BLaER1 (cell line): ENCODE measurements around the gene MYBPC2.

ENCODE experiments used
- H3K27ac ChIP-seq: shearing (Covaris generic); formaldehyde crosslinking; 2 replicates; pipeline ENCODE4 v1.8.1; 2022
- H3K27me3 ChIP-seq: shearing (Covaris generic); formaldehyde crosslinking; 2 replicates; pipeline ENCODE4 v1.8.1; 2022
- H3K36me3 ChIP-seq: shearing (Covaris generic); formaldehyde crosslinking; 2 replicates; pipeline ENCODE4 v1.8.1; 2022
- H3K4me1 ChIP-seq: shearing (Covaris generic); formaldehyde crosslinking; 2 replicates; pipeline ENCODE4 v1.8.1; 2022
- H3K4me2 ChIP-seq: shearing (Covaris generic); formaldehyde crosslinking; 2 replicates; pipeline ENCODE4 v1.8.1; 2022
- H3K4me3 ChIP-seq: shearing (Covaris generic); formaldehyde crosslinking; 2 replicates; pipeline ENCODE4 v1.8.1; 2022
- H3K9ac ChIP-seq: shearing (Covaris generic); formaldehyde crosslinking; 2 replicates; pipeline ENCODE4 v1.8.1; 2022
- H3K9me3 ChIP-seq: shearing (Covaris generic); formaldehyde crosslinking; 2 replicates; pipeline ENCODE4 v1.8.1; 2022
- H4K20me1 ChIP-seq: shearing (Covaris generic); formaldehyde crosslinking; 2 replicates; pipeline ENCODE4 v1.8.1; 2022
- Cebpa-rat ChIP-seq: shearing (Covaris generic); IDR thresholded peaks from 2 replicates; pipeline ENCODE4 v1.8.1; 2022

The MYBPC2 gene

DNA sequence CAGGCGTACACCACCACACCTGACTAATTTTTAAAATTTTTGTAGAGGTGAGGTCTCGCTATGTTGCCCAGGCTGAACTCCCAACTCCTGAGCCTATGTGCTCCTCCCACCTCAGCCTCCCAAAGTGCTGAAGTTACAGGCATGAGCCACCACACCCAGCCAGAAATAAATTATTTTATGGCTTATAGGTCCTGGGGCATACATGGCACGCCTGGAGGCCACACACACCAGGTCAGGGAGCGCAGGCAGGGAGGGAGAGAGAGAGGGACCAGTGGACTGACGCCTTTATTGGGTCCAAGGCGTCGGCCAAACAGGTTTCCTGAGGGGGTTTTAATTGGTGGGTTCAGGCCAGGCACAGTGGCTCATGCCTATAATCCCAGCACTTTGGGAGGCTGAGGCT lies 7.1 kb upstream of the MYBPC2 start:
- H3K27ac ChIP-seq = no peak overlapping the region
- no peak overlapping the region for H3K9ac ChIP-seq
- H4K20me1 ChIP-seq = no peaks in the 10 kb centered on the region
- H3K4me3 ChIP-seq = no peak overlapping the region
- TF ChIP-seq Cebpa-rat = no peak
- H3K36me3 ChIP-seq = peaks cover 25% of the 10 kb centered on the region
- H3K27me3 ChIP-seq = no peaks in the 10 kb centered on the region
- H3K4me1 ChIP-seq = peaks cover 51% of the 10 kb centered on the region
- H3K4me2 ChIP-seq = no peak overlapping the region
- H3K9me3 ChIP-seq = no peaks in the 10 kb centered on the region

DNA sequence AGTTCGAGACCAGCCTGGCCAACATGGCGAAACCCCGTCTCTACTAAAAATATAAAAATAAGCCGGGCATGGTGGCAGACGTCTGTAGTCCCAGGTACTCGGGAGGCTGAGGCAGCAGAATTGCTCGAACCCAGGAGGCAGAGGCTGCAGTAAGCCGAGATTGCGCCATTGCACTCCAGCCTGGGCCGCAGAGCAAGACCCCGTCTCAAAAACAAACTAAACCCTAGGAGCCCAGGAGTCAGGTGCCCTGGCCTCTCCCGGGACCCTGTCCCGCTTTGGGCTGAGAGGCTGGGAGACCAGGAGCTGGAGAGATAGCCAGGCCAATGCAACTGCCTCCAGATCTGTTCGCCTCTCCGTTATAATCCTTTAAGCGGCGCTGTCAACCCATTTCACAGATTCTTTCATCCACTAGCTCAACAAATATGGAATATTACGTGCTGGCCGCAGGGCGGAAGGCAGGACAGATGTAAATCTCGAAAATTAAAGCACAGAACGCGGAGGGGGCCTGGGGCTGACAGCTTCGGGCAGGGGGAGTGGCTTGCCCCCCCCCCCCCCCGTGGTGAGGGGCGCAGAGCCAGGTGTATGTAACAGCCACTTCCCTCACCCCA lies 5.3 kb upstream of the MYBPC2 start:
- Histone ChIP-seq H3K9ac (peak overlapping the region; percentile 58), H3K36me3 (peaks cover 19% of the 10 kb centered on the region), H4K20me1 (no peaks in the 10 kb centered on the region), H3K27ac (peak overlapping the region; percentile 66), H3K9me3 (no peaks in the 10 kb centered on the region), H3K4me2 (peak overlapping the region; percentile 95), H3K4me3 (peak overlapping the region; percentile 54), H3K27me3 (no peaks in the 10 kb centered on the region), H3K4me1 (peaks cover 50% of the 10 kb centered on the region)
- no peak for TF ChIP-seq Cebpa-rat

DNA sequence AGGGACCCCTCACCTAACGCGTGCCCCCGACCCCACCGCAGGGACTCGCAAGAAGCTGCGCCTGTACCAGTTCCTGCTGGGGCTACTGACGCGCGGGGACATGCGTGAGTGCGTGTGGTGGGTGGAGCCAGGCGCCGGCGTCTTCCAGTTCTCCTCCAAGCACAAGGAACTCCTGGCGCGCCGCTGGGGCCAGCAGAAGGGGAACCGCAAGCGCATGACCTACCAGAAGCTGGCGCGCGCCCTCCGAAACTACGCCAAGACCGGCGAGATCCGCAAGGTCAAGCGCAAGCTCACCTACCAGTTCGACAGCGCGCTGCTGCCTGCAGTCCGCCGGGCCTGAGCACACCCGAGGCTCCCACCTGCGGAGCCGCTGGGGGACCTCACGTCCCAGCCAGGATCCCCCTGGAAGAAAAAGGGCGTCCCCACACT lies 4.7 kb upstream of the MYBPC2 start:
- no peak for TF ChIP-seq Cebpa-rat
- Histone ChIP-seq H3K27me3 (no peaks in the 10 kb centered on the region), H3K4me1 (peaks cover 52% of the 10 kb centered on the region), H3K9me3 (no peaks in the 10 kb centered on the region), H3K27ac (peak overlapping the region; percentile 66), H3K36me3 (peaks cover 13% of the 10 kb centered on the region), H3K4me2 (peak overlapping the region; percentile 95), H4K20me1 (no peaks in the 10 kb centered on the region; the same call in 1 of the 2 replicates), H3K4me3 (peak overlapping the region; percentile 54), H3K9ac (peak overlapping the region; percentile 58)

DNA sequence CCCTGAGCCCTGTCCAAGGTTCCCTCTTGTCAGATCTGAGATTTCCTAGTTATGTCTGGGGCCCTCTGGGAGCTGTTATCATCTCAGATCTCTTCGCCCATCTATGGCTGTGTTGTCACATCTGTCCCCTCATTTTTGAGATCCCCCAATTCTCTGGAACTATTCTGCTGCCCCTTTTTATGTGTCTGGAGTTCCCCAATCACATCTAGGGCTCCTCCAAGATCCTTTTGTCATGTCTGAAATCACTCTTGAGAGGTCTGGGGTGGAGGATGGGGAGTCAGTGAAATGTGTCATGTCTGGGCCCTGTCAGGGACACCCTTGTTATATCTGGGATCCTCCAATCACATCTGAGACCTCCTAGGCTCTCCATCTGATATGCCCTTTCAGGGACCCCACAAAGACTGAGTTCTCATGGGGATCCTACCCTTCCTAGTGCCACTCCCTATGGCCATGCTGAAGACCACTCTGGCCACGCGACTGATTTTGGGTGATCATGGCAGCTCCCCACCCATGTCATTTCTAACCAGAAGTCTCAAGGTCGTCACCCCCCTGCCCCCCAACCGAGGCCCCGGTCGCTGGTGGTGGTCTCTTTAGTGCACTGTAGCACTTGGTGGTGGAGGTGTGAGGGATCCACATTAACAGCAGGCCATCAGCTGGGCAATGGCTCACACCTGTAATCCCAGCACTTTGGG lies 3.8 kb upstream of the MYBPC2 start:
- Histone ChIP-seq H3K4me1 (peaks cover 62% of the 10 kb centered on the region), H3K9ac (peak overlapping the region; percentile 58; the same call in 1 of the 2 replicates)

DNA sequence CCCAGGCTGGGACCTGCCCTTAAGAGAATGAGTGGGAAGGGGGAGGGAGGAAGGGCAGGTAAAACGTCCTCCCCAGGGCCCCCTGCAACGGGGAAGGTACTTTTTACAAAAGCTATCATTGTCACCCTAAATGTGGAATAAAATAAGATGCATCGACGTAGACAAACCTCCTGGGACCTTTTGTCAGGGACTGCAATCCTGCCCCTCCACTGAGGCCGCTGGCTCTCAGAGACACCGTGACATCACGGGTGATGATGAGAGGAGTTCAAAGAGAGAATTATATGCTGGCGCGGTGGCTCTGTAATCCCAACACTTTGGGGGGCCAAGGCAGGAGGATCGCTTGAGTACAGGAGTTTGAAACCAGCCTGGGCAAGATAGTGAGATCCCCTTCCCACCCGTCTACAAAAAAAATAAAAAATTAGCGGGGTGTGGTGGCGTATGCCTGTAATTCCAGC lies 1.8 kb upstream of the MYBPC2 start:
- no peak for TF ChIP-seq Cebpa-rat
- H3K27me3 ChIP-seq = no peaks in the 10 kb centered on the region
- H3K9me3 ChIP-seq = no peaks in the 10 kb centered on the region
- H3K27ac ChIP-seq = peak overlapping the region; percentile 77
- peak overlapping the region; percentile 66 for H3K4me3 ChIP-seq
- H3K36me3 ChIP-seq = no peaks in the 10 kb centered on the region
- H3K4me2 ChIP-seq = peak overlapping the region; percentile 90
- H3K9ac ChIP-seq = peak overlapping the region; percentile 75
- H4K20me1 ChIP-seq = peaks cover 9% of the 10 kb centered on the region; the same call in 1 of the 2 replicates
- H3K4me1 ChIP-seq = peaks cover 82% of the 10 kb centered on the region

More for the DNA sequence above, 3.8 kb upstream of the MYBPC2 start:
- H3K36me3 ChIP-seq = peaks cover 4% of the 10 kb centered on the region
- H3K4me2 ChIP-seq = peak overlapping the region; percentile 95
- peak overlapping the region; percentile 54; the same call in 1 of the 2 replicates for H3K4me3 ChIP-seq
- H3K27me3 ChIP-seq = no peaks in the 10 kb centered on the region
- H3K27ac ChIP-seq = no peak overlapping the region; the same call in 1 of the 2 replicates
- H3K9me3 ChIP-seq = no peaks in the 10 kb centered on the region
- no peak for TF ChIP-seq Cebpa-rat
- peaks cover 4% of the 10 kb centered on the region; the same call in 1 of the 2 replicates for H4K20me1 ChIP-seq

DNA sequence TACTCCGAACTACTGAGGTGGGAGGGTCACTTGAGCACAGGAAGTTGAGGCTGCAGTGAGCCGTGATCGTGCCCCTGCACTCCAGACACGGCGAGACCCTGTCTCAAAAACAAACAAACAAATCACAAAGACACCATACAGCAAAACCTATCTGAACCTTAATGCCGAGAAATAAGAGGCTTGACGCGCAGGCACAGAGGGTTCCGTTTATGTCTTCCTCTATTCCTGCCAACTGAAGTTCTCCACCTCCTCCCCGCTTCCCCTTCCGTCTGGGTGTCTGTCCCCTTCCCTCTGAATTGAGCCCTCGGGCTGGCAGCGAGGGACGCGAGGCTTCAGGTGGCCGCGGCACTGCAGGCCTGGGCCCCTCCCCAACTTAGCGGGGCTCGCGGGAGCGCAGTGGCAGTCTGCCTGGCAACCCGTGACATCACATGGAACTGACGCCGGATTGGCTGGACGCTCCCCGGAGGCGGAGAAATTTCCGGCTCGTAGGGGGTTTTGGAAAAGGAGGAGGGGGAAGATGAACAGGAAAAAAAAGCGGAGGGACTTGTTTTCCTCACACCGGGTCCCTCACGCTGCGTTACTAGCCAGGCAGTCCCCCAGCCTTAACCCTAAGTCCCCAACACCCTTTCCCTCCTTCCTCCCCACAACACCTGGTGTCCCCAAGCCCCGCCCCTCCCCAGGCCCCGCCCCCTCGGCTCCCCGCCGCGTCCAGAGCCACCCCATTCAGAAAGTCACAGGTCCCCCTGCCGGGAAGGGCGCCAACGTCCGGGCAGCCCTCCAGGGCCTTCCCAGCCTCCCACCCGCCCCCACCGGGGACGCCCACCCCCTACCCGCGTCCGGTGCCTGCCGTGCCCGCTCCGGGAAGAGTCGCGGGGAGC lies 1.1 kb upstream of the MYBPC2 start:
- TF ChIP-seq Cebpa-rat = no peak
- peaks cover 9% of the 10 kb centered on the region; the same call in 1 of the 2 replicates for H4K20me1 ChIP-seq
- H3K9me3 ChIP-seq = no peaks in the 10 kb centered on the region
- H3K36me3 ChIP-seq = no peaks in the 10 kb centered on the region
- H3K27ac ChIP-seq = peak overlapping the region; percentile 79
- H3K27me3 ChIP-seq = no peaks in the 10 kb centered on the region
- H3K4me3 ChIP-seq = peak overlapping the region; percentile 66
- peak overlapping the region; percentile 75 for H3K9ac ChIP-seq
- peak overlapping the region; percentile 90 for H3K4me2 ChIP-seq
- H3K4me1 ChIP-seq = peaks cover 88% of the 10 kb centered on the region

DNA sequence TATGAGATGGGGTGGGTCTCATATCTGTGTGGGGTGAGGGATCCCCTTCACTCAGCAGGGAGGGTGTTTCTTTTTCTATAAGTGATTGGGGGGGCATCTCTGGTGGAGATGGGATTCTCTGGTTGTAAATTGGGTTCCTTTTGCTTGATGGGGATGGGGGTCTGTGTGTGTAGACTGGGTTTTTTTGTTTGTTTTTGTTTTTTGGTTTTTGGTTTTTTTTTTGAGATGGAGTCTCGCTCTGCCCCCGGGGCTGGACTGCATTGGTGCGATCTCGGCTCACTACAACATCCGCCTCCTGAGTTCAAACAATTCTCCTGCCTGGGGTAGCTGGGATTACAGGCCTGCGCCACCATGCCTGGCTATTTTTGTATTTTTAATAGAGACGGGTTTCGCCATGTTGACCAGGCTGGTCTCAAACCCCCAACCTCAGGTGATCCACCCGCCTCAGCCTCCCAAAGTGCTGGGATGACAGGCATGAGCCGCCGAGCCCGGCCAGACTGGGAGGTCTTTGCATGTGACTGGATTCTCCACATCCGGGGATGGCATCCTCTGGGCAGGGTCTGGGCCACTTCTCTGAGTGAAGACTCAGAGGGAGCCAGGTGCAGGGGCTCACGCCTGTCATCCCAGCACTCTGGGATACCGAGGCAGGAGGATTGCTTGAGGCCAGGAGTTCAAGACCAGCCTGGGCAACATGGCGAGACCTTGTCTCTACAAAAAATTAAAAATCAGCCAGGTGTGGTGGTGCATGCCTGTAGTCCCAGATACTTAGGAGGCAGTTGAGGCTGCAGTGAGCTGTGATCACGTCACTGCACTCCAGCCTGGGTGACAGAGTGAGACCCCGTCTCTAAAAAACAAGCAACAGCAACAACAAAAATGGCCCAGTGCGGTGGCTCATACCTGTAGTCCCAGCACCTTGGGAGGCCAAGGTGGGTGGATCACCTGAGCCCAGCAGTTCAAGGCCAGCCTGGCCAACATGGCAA lies 799 bp downstream of the MYBPC2 start:
- Histone ChIP-seq H3K4me2 (peak overlapping the region; percentile 90), H3K27ac (peak overlapping the region; percentile 79), H4K20me1 (peaks cover 9% of the 10 kb centered on the region; the same call in 1 of the 2 replicates), H3K27me3 (no peaks in the 10 kb centered on the region), H3K9me3 (no peaks in the 10 kb centered on the region), H3K36me3 (no peaks in the 10 kb centered on the region), H3K4me1 (peaks cover 79% of the 10 kb centered on the region), H3K4me3 (peak overlapping the region; percentile 66), H3K9ac (peak overlapping the region; percentile 72)
- no peak for TF ChIP-seq Cebpa-rat

DNA sequence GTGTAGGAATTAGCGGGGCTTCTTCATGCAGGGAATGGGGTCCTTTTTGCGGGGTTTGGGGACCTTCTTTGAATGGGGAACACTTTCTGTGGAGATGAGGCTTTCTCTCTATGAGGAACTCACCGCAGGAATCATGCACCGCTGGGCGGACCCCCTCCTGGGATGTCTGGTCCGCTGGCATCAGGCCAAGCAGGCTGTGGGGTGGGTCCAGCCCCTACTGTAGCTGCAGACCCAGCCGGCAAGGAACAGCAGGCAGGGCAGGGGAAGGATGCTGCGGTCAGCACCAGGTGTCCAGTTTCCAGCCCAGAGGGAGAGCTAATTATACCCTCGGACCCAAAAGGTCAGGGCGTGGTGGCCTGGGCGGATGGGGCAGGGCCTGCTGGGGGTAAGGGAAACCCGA lies 1.8 kb downstream of the MYBPC2 start:
- H4K20me1 ChIP-seq = peaks cover 9% of the 10 kb centered on the region; the same call in 1 of the 2 replicates
- H3K4me3 ChIP-seq = peak overlapping the region; percentile 43; the same call in 1 of the 2 replicates
- peaks cover 69% of the 10 kb centered on the region for H3K4me1 ChIP-seq
- no peaks in the 10 kb centered on the region for H3K36me3 ChIP-seq
- peak overlapping the region; percentile 36 for H3K9ac ChIP-seq
- peak overlapping the region; percentile 90 for H3K4me2 ChIP-seq
- no peaks in the 10 kb centered on the region for H3K27me3 ChIP-seq
- TF ChIP-seq Cebpa-rat = no peak
- peak overlapping the region; percentile 79 for H3K27ac ChIP-seq
- no peaks in the 10 kb centered on the region for H3K9me3 ChIP-seq
